ENCODE measurements around the gene SUPT20HL2. TPM values are rescaled to one million over a fixed set of nuclear protein-coding genes. Genes with fewer than 3 reads are reported as not detected.

Gene SUPT20HL2
- total and polyA plus RNA-seq, 10 of the 15 experiments (the other 5 are each of a cell fraction or from before 2014, with no cell fraction given): not detected

GRCh38 chrX:24325231-24325630 lies 11.4 kb upstream of the SUPT20HL2 start:
- no peak overlapping the region for H3K9ac ChIP-seq (ENCODE audit: control insufficient read depth, insufficient read depth, low read length)
- TF ChIP-seq CHD2 (IDR thresholded peaks at IDR 0.05; ENCODE audit: borderline replicate concordance, low read depth, low read length) (no peak), ZNF384 (IDR thresholded peaks at IDR 0.05; ENCODE audit: borderline replicate concordance, low read depth, low read length) (no peak), RUNX3 (IDR thresholded peaks at IDR 0.05; ENCODE audit: low read length) (no peak), RBBP5 (conservative IDR thresholded peaks at IDR 0.05) (no peak), DPF2 (IDR thresholded peaks at IDR 0.05) (no peak), RAD51 (IDR thresholded peaks at IDR 0.05) (no peak), ZNF274 (IDR thresholded peaks at IDR 0.05; ENCODE audit: insufficient read depth, insufficient read length) (no peak), EGR1 (IDR thresholded peaks at IDR 0.05; ENCODE audit: borderline replicate concordance in 1 of 2, low read depth in 2 of 2, low read length in 2 of 2) (no peak), SUZ12 (IDR thresholded peaks at IDR 0.05; ENCODE audit: unreplicated experiment) (no peak), BRCA1 (IDR thresholded peaks at IDR 0.05; ENCODE audit: low read depth, low read length) (no peak), KDM1A (IDR thresholded peaks at IDR 0.05; ENCODE audit: borderline replicate concordance) (no peak), KAT2A (conservative IDR thresholded peaks at IDR 0.05; ENCODE audit: control insufficient read depth, low read depth, low read length) (no peak), NBN (IDR thresholded peaks at IDR 0.05) (no peak), RFX5 (IDR thresholded peaks at IDR 0.05; ENCODE audit: low read depth, low read length) (no peak), MYB (IDR thresholded peaks at IDR 0.05; ENCODE audit: borderline replicate concordance, low read depth, low read length) (no peak), SMAD5 (IDR thresholded peaks at IDR 0.05; ENCODE audit: low read depth) (no peak), ZSCAN29 (IDR thresholded peaks at IDR 0.05) (no peak), TCF3 (IDR thresholded peaks at IDR 0.05; ENCODE audit: borderline replicate concordance, insufficient read depth, low read depth, low read length) (no peak)
- TF ChIP-seq, protein P1, sequence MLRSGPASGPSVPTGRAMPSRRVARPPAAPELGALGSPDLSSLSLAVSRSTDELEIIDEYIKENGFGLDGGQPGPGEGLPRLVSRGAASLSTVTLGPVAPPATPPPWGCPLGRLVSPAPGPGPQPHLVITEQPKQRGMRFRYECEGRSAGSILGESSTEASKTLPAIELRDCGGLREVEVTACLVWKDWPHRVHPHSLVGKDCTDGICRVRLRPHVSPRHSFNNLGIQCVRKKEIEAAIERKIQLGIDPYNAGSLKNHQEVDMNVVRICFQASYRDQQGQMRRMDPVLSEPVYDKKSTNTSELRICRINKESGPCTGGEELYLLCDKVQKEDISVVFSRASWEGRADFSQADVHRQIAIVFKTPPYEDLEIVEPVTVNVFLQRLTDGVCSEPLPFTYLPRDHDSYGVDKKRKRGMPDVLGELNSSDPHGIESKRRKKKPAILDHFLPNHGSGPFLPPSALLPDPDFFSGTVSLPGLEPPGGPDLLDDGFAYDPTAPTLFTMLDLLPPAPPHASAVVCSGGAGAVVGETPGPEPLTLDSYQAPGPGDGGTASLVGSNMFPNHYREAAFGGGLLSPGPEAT (IDR thresholded peaks at IDR 0.05; ENCODE audit: low read depth): no peak
- TF ChIP-seq, protein P2, sequence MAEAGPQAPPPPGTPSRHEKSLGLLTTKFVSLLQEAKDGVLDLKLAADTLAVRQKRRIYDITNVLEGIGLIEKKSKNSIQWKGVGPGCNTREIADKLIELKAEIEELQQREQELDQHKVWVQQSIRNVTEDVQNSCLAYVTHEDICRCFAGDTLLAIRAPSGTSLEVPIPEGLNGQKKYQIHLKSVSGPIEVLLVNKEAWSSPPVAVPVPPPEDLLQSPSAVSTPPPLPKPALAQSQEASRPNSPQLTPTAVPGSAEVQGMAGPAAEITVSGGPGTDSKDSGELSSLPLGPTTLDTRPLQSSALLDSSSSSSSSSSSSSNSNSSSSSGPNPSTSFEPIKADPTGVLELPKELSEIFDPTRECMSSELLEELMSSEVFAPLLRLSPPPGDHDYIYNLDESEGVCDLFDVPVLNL (IDR thresholded peaks at IDR 0.05; ENCODE audit: low read depth, low read length): no peak
- no peaks in the 10 kb centered on the region; the same call in 2 of the 3 replicates for H3K9me3 ChIP-seq (replicated peaks; ENCODE audit: control insufficient read depth, insufficient read depth, low read length)
- intact Hi-C loops (cut with micrococcal nuclease; ENCODE audit: unreplicated experiment): no loop called here
- DNase-seq (ENCODE audit: low read depth, low spot score) (no peak), FAIRE-seq (no peak), ATAC-seq (no peak)
- ChIA-PET CTCF (interaction anchor here (0.6 kb wide), 1 partner anchor 155 kb away, joined by 3 read pairs; no protein-coding TSS in a partner anchor), SMC1A (ENCODE audit: uncharacterized antibody, unreplicated experiment) (no interaction called here), POLR2A (no interaction called here), RAD21 (ENCODE audit: unreplicated experiment) (no interaction called here)
- H2AFZ ChIP-seq (ENCODE audit: control insufficient read depth, low read depth, low read length): no peak overlapping the region
- H3K27ac ChIP-seq (ENCODE audit: control insufficient read depth, insufficient read depth): no peak overlapping the region
- H4K20me1 ChIP-seq (ENCODE audit: control insufficient read depth, insufficient read depth): no peaks in the 10 kb centered on the region
- WGBS (ENCODE audit: insufficient coverage, insufficient replicate concordance, low lambda C conversion rate, missing lambda C conversion rate): 6% methylated on average over 1 of the region's 1 CpG
- in situ Hi-C loops (cut with MboI): no loop called here
- no peaks in the 10 kb centered on the region; a peak in 1 of 4 replicates for H3K27me3 ChIP-seq (replicated peaks in 1 of 2; ENCODE audit: control insufficient read depth in 2 of 2, insufficient read depth in 2 of 2, low read length in 1 of 2)
- H3K36me3 ChIP-seq (ENCODE audit: control insufficient read depth in 2 of 2, insufficient read depth in 2 of 2, low read length in 1 of 2): no peaks in the 10 kb centered on the region
- no peak overlapping the region for H3K4me2 ChIP-seq (ENCODE audit: control insufficient read depth, insufficient read depth)
- H3K4me3 ChIP-seq: no peak overlapping the region
- H3K4me1 ChIP-seq (ENCODE audit: control insufficient read depth, insufficient read depth, low read length): no peaks in the 10 kb centered on the region
- BruUV-seq (replicated peaks): no TSS peak
- no peaks in the 10 kb centered on the region for H3K79me2 ChIP-seq (ENCODE audit: control insufficient read depth, insufficient read depth, low read length)
